OCI-LY1 (cell line): ENCODE results near the gene NAGA.

Source experiments
- CTCF ChIP-seq: fragments of 200-600 bp; sonication (generic), shearing (Covaris generic); IDR thresholded peaks from 2 replicates; pipeline ENCODE4 v1.5.1; 2017; ENCODE audit warnings: mild to moderate bottlenecking, antibody characterized with exemption, low read length, moderate library complexity, mixed read lengths
- EZH2 ChIP-seq: fragments of 200-600 bp; sonication (generic), shearing (Covaris generic); IDR thresholded peaks from 2 replicates; pipeline ENCODE4 v1.8.0; 2017; ENCODE audit warnings: borderline replicate concordance, mixed run types, mild to moderate bottlenecking, antibody characterized with exemption, low read length, moderate library complexity, mixed read lengths

- TF ChIP-seq CTCF (no peak), EZH2 (no peak)
Measured at GRCh38 chr22:42035256-42035655, 35.4 kb downstream of the NAGA start.
